HUES48 (cell line): ENCODE results near the gene OPCML.

Source experiments
- H3K27ac ChIP-seq: one replicate; pipeline ENCODE4 v1.7.0; 2013; ENCODE audit warnings: low read depth, low read length, inconsistent platforms
- H3K27me3 ChIP-seq: 2 replicates; pipeline ENCODE4 v1.6.1; 2013; ENCODE audit warnings: mild to moderate bottlenecking, low read length; ENCODE audit not compliant: control insufficient read depth, insufficient read depth
- H3K36me3 ChIP-seq: 2 replicates; pipeline ENCODE4 v1.6.1; 2013; ENCODE audit warnings: low read length; ENCODE audit not compliant: control insufficient read depth, insufficient read depth
- H3K4me1 ChIP-seq: 2 replicates; pipeline ENCODE4 v1.6.1; 2013; ENCODE audit warnings: mild to moderate bottlenecking, low read length; ENCODE audit not compliant: control insufficient read depth, insufficient read depth
- H3K4me3 ChIP-seq: 2 replicates; pipeline ENCODE4 v1.5.1; 2013; ENCODE audit warnings: mild to moderate bottlenecking, low read depth, low read length
- H3K9ac ChIP-seq: 2 replicates; pipeline ENCODE4 v1.6.1; 2013; ENCODE audit warnings: mild to moderate bottlenecking, low read depth, low read length, moderate library complexity
- H3K9me3 ChIP-seq: 2 replicates; pipeline ENCODE4 v1.6.1; 2013; ENCODE audit warnings: low read length; ENCODE audit not compliant: control insufficient read depth, insufficient read depth

The OPCML gene

DNA sequence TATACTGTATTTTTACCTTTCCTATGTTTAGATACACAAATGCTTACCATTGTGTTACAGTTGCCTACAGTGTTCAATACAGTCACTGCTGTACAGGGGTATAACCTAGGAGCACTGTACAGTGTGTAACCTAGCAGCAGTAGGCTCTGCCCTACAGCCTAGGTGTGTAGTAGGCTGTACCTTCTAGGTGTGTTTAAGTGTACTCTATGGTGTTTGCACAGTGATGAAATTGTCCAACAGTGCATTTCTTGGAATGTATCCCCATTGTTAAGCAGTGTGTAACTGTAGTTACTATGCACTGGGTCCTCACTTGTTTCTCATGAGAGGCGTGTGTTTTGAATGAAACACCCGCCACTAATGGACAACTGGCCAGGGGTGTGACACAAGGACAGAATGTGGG lies 269.0 kb downstream of the OPCML start:
- H3K4me3 ChIP-seq, result no peak overlapping the region
- H3K9me3 ChIP-seq, result no peaks in the 10 kb centered on the region
- H3K27me3 ChIP-seq, result no peaks in the 10 kb centered on the region
- no peak overlapping the region for H3K9ac ChIP-seq
- H3K36me3 ChIP-seq, result no peaks in the 10 kb centered on the region
- no peaks in the 10 kb centered on the region for H3K4me1 ChIP-seq
- no peak overlapping the region for H3K27ac ChIP-seq

- H3K27ac ChIP-seq, result no peak overlapping the region
- H3K9ac ChIP-seq, result no peak overlapping the region
- no peaks in the 10 kb centered on the region for H3K4me1 ChIP-seq
- H3K36me3 ChIP-seq, result no peaks in the 10 kb centered on the region
- no peaks in the 10 kb centered on the region for H3K9me3 ChIP-seq
- no peak overlapping the region for H3K4me3 ChIP-seq
- H3K27me3 ChIP-seq, result no peaks in the 10 kb centered on the region
Measured at GRCh38 chr11:133258751-133259150, 273.6 kb downstream of the OPCML start.

- no peaks in the 10 kb centered on the region for H3K9me3 ChIP-seq
- H3K27ac ChIP-seq, result no peak overlapping the region
- no peak overlapping the region for H3K4me3 ChIP-seq
- H3K27me3 ChIP-seq, result no peaks in the 10 kb centered on the region
- H3K4me1 ChIP-seq, result no peaks in the 10 kb centered on the region
- H3K9ac ChIP-seq, result no peak overlapping the region
- no peaks in the 10 kb centered on the region for H3K36me3 ChIP-seq
Measured at GRCh38 chr11:133254601-133255000, 277.7 kb downstream of the OPCML start.

DNA sequence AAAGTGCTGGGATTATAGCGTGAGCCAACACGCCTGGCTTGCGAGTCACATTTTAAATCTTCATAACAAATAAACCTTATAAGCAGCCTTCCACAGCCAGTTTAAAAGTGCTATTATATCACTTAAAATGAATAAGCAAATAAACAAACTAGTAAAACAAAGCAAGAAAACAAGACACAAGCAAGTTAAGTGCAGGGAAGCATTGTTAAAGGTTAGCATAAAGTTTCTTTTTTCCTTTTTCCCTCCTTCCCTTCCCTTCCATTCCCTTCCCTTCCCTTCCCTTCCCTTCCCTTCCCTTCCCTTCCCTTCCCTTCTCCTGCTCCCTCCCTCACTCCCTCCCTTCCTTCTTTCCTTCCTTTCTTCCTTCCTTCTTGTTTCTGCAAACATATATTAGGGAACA lies 278.7 kb downstream of the OPCML start:
- H3K36me3 ChIP-seq, result no peaks in the 10 kb centered on the region

DNA sequence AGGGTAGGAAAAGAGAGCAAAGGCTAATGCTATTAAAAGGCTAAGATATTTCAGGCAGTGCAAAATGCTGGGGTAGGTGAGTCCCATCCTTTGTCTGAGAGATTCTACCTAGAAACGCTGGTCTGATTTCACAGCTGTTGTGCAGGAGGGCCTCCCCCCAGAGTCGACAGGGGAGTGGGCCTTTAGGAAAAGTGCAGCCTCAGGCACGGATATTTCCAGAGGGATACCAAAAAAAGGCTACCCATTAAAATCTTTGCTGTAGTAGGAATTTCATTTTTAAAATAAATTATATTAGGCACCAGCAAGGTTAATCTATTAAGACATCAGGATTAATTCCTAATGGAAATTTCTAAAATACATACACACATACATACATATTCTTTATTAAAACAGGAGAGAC lies 280.5 kb downstream of the OPCML start:
- Histone ChIP-seq H3K27ac (no peak overlapping the region), H3K9me3 (no peaks in the 10 kb centered on the region)

More for the DNA sequence above, 278.7 kb downstream of the OPCML start:
- H3K27me3 ChIP-seq, result no peaks in the 10 kb centered on the region
- no peaks in the 10 kb centered on the region for H3K4me1 ChIP-seq
- H3K4me3 ChIP-seq, result no peak overlapping the region
- no peak overlapping the region for H3K9ac ChIP-seq
- H3K27ac ChIP-seq, result no peak overlapping the region
- H3K9me3 ChIP-seq, result no peaks in the 10 kb centered on the region

GRCh38 chr11:133249530-133249929 lies 282.8 kb downstream of the OPCML start:
- Histone ChIP-seq H3K4me1 (no peaks in the 10 kb centered on the region), H3K27ac (no peak overlapping the region), H3K27me3 (no peaks in the 10 kb centered on the region), H3K9ac (no peak overlapping the region), H3K36me3 (no peaks in the 10 kb centered on the region), H3K4me3 (no peak overlapping the region), H3K9me3 (no peaks in the 10 kb centered on the region)

More for the DNA sequence above, 280.5 kb downstream of the OPCML start:
- no peak overlapping the region for H3K9ac ChIP-seq
- no peaks in the 10 kb centered on the region for H3K27me3 ChIP-seq
- no peaks in the 10 kb centered on the region for H3K36me3 ChIP-seq
- no peaks in the 10 kb centered on the region for H3K4me1 ChIP-seq
- no peak overlapping the region for H3K4me3 ChIP-seq

DNA sequence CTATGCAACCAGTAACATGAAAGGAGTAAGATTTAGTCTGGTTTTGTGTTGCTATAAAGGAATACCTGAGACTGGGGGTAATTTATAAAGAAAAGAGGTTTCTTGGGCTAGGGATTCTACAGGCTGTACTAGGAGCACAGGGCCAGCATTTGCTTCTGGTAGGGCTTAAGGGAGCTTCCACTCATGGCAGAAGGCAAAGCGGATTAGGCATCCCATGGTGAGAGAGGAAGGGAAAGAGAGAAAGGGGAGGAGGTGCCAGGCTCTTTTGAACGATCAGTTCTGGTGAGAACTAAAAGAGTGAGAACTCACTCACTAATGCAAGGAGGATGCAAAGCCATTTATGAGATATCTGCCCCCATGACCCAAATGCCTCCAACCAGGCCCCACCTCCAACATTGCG lies 283.2 kb downstream of the OPCML start:
- Histone ChIP-seq H3K9me3 (no peaks in the 10 kb centered on the region), H3K27ac (no peak overlapping the region), H3K4me1 (no peaks in the 10 kb centered on the region), H3K4me3 (no peak overlapping the region), H3K27me3 (no peaks in the 10 kb centered on the region), H3K36me3 (no peaks in the 10 kb centered on the region), H3K9ac (no peak overlapping the region)

- no peak overlapping the region for H3K9ac ChIP-seq
- H3K27ac ChIP-seq, result no peak overlapping the region
- no peaks in the 10 kb centered on the region for H3K9me3 ChIP-seq
- H3K27me3 ChIP-seq, result no peaks in the 10 kb centered on the region
- no peaks in the 10 kb centered on the region for H3K36me3 ChIP-seq
- H3K4me3 ChIP-seq, result no peak overlapping the region
- H3K4me1 ChIP-seq, result peaks cover 18% of the 10 kb centered on the region
Measured at GRCh38 chr11:133243832-133244231, 288.5 kb downstream of the OPCML start.

- H3K4me3 ChIP-seq, result no peak overlapping the region
- H3K27ac ChIP-seq, result no peak overlapping the region
- no peaks in the 10 kb centered on the region for H3K36me3 ChIP-seq
- H3K9me3 ChIP-seq, result no peaks in the 10 kb centered on the region
- H3K27me3 ChIP-seq, result no peaks in the 10 kb centered on the region
- H3K9ac ChIP-seq, result no peak overlapping the region
- peaks cover 24% of the 10 kb centered on the region for H3K4me1 ChIP-seq
Measured at GRCh38 chr11:133240908-133241655, 291.2 kb downstream of the OPCML start.

DNA sequence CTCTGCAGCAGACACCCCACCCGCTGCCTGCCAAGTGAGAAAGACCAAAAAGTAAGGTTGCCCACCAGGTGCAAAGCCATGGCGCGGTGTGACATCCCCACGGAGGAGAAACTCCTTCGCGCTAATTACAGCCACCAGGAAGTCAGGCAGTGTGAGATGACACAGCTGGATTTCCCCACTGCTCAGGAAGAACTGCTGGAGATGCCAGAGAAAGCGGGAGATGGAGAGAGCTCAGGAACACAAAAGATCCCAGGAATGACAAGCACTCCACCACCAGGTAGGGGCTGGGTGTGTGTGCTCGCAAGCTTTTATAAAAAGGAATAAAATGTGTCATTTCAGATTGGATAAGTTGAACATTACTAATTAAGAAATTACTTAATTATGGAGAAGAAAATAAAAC lies 292.7 kb downstream of the OPCML start:
- Histone ChIP-seq H3K9me3 (no peaks in the 10 kb centered on the region), H3K4me3 (no peak overlapping the region), H3K4me1 (peaks cover 24% of the 10 kb centered on the region), H3K27me3 (no peaks in the 10 kb centered on the region), H3K9ac (no peak overlapping the region), H3K36me3 (no peaks in the 10 kb centered on the region), H3K27ac (no peak overlapping the region)

DNA sequence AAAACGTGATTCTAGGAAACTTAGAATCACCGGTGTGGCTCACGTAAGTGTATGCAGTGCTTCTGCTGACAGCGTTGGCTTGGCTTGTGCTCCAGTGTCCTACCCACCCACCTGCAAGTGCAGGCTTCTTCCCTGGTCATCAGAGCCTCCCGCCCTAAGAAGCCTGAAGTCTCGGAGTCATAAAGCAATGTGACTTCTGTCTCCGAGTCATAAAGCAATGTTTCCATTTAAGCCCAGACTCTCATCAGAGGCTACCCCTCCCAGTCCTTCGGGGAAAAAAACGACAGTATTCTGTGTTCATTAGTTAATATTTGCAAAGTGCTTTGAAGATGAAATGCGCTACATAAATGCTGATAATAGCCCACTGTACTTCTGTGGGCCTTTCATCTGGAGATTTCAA lies 293.8 kb downstream of the OPCML start:
- Histone ChIP-seq H3K36me3 (no peaks in the 10 kb centered on the region), H3K9ac (no peak overlapping the region)

More for the DNA sequence above, 293.8 kb downstream of the OPCML start:
- no peak overlapping the region for H3K4me3 ChIP-seq
- H3K9me3 ChIP-seq, result no peaks in the 10 kb centered on the region
- no peaks in the 10 kb centered on the region for H3K27me3 ChIP-seq
- H3K27ac ChIP-seq, result no peak overlapping the region
- peaks cover 23% of the 10 kb centered on the region for H3K4me1 ChIP-seq
